ENCODE results near the gene SLC6A5. TPM values are rescaled to one million over a fixed set of nuclear protein-coding genes. Genes with fewer than 3 reads are reported as not detected.

The SLC6A5 gene
- total and polyA plus RNA-seq, 9 of the 15 experiments (the other 6 are each of a cell fraction or from before 2014, with no cell fraction given) = 0.08 TPM; not detected in 8

GRCh38 chr11:20599221-20600019 lies at the start of gene SLC6A5 (continued):
- TF ChIP-seq ZNF644 (tag; IDR thresholded peaks at IDR 0.05; ENCODE audit: low read depth) = 0 out of 2 replicates have a peak, but pooled peaks have one; percentile 51
- no peak for TF ChIP-seq GTF2E2 (tag; IDR thresholded peaks at IDR 0.05)
- no peak for TF ChIP-seq ZNF699 (CRISPR knock-in tag; IDR thresholded peaks at IDR 0.05; ENCODE audit: insufficient replicate concordance)
- peak in 1 of 2 experiments; percentile 69 for TF ChIP-seq AFF1 (IDR thresholded peaks at IDR 0.05; ENCODE audit: low read depth in 1 of 2, partially characterized antibody in 2 of 2)
- TF ChIP-seq PRDM10 (IDR thresholded peaks at IDR 0.05; ENCODE audit: partially characterized antibody) = no peak
- no peak for TF ChIP-seq ZNF707 (CRISPR knock-in tag; conservative IDR thresholded peaks at IDR 0.05)
- no peak for TF ChIP-seq HINFP (tag; conservative IDR thresholded peaks at IDR 0.05; ENCODE audit: low read depth)
- no peak for TF ChIP-seq XRCC3 (IDR thresholded peaks at IDR 0.05)
- no peak for TF ChIP-seq NFE2 (IDR thresholded peaks at IDR 0.05; ENCODE audit: low read depth)
- 0 out of 2 replicates have a peak, but pooled peaks have one; percentile 48 for TF ChIP-seq ZNF232 (CRISPR knock-in tag; IDR thresholded peaks at IDR 0.05)
- TF ChIP-seq E4F1 (CRISPR knock-in tag; IDR thresholded peaks at IDR 0.05; ENCODE audit: borderline replicate concordance) = no peak
- 0 out of 3 replicates have a peak, but pooled peaks of 1 of the 2 experiments have one; percentile 48 for TF ChIP-seq CBX3 (IDR thresholded peaks at IDR 0.05; ENCODE audit: borderline replicate concordance in 1 of 2, low read length in 2 of 2)
- TF ChIP-seq ZNF197 (CRISPR knock-in tag; IDR thresholded peaks at IDR 0.05; ENCODE audit: low read depth) = peak; percentile 69; the same call in 1 of the 2 replicates
- TF ChIP-seq WHSC1 (IDR thresholded peaks at IDR 0.05; ENCODE audit: low read length) = no peak

Measured in K562 (cell line).